OCI-LY1 (cell line): Measurements from ENCODE around the gene HMG20A.

ENCODE experiments used
- H2AFZ ChIP-seq: fragments of 200-600 bp; sonication (generic), shearing (Covaris generic); 2 replicates; pipeline ENCODE4 v1.6.0; 2014; ENCODE audit warnings: antibody characterized with exemption, mild to moderate bottlenecking, low read length
- H3F3A ChIP-seq: fragments of 200-600 bp; sonication (generic), shearing (Covaris generic); 2 replicates; pipeline ENCODE4 v1.6.0; 2014; ENCODE audit warnings: mild to moderate bottlenecking, antibody characterized with exemption, low read length, moderate library complexity; ENCODE audit not compliant: insufficient read depth
- H3K27ac ChIP-seq: fragments of 200-600 bp; sonication (generic); 2 replicates; pipeline ENCODE4 v1.5.1; 2014; ENCODE audit warnings: low read length, mixed run types, mild to moderate bottlenecking, low read depth; ENCODE audit not compliant: poor library complexity, severe bottlenecking
- H3K27me3 ChIP-seq: fragments of 200-600 bp; sonication (generic); 2 replicates; pipeline ENCODE4 v1.6.0; 2014; ENCODE audit warnings: antibody characterized with exemption, mild to moderate bottlenecking, low read length, moderate library complexity; ENCODE audit not compliant: insufficient read depth
- H3K36me3 ChIP-seq: fragments of 200-600 bp; sonication (generic); 2 replicates; pipeline ENCODE4 v1.6.1; 2014; ENCODE audit warnings: mild to moderate bottlenecking, antibody characterized with exemption, low read length, moderate library complexity, mixed read lengths; ENCODE audit not compliant: insufficient read depth
- H3K4me1 ChIP-seq: fragments of 200-600 bp; sonication (generic); 2 replicates; pipeline ENCODE4 v1.5.1; 2014; ENCODE audit warnings: mild to moderate bottlenecking, low read length, moderate library complexity; ENCODE audit not compliant: insufficient read depth, severe bottlenecking
- H3K4me2 ChIP-seq: fragments of 200-600 bp; sonication (generic), shearing (Covaris generic); 2 replicates; pipeline ENCODE4 v1.6.1; 2014; ENCODE audit warnings: low read length
- H3K4me3 ChIP-seq: fragments of 200-600 bp; sonication (generic); 2 replicates; pipeline ENCODE4 v1.5.1; 2014; ENCODE audit warnings: low read length, low read depth, mild to moderate bottlenecking, mixed read lengths; ENCODE audit not compliant: poor library complexity, severe bottlenecking
- H3K79me2 ChIP-seq: fragments of 200-600 bp; shearing (Covaris generic); 2 replicates; pipeline ENCODE4 v1.6.1; 2016; ENCODE audit warnings: mixed run types, low read length, mixed read lengths; ENCODE audit not compliant: insufficient read depth
- H3K9ac ChIP-seq: fragments of 200-600 bp; sonication (generic), shearing (Covaris generic); 2 replicates; pipeline ENCODE4 v1.6.1; 2014; ENCODE audit warnings: mild to moderate bottlenecking, low read length, mixed read lengths
- H3K9me2 ChIP-seq: fragments of 200-600 bp; sonication (generic), shearing (Covaris generic); 2 replicates; pipeline ENCODE4 v1.6.1; 2014; ENCODE audit warnings: low read depth, mild to moderate bottlenecking, low read length, mixed read lengths
- H3K9me3 ChIP-seq: fragments of 200-600 bp; shearing (Covaris generic); 2 replicates; pipeline ENCODE4 v1.6.1; 2014; ENCODE audit warnings: low read length, mixed read lengths
- H4K20me1 ChIP-seq: fragments of 200-600 bp; sonication (generic), shearing (Covaris generic); 2 replicates; pipeline ENCODE4 v1.6.0; 2016; ENCODE audit warnings: mild to moderate bottlenecking, low read length; ENCODE audit not compliant: insufficient read depth
- CTCF ChIP-seq: fragments of 200-600 bp; sonication (generic), shearing (Covaris generic); IDR thresholded peaks from 2 replicates; pipeline ENCODE4 v1.5.1; 2017; ENCODE audit warnings: mild to moderate bottlenecking, antibody characterized with exemption, low read length, moderate library complexity, mixed read lengths
- EZH2 ChIP-seq: fragments of 200-600 bp; sonication (generic), shearing (Covaris generic); IDR thresholded peaks from 2 replicates; pipeline ENCODE4 v1.8.0; 2017; ENCODE audit warnings: borderline replicate concordance, mixed run types, mild to moderate bottlenecking, antibody characterized with exemption, low read length, moderate library complexity, mixed read lengths

The HMG20A gene

GRCh38 chr15:77489647-77490046 lies 69.0 kb downstream of the HMG20A start:
- no peak overlapping the region for H3K9ac ChIP-seq

GRCh38 chr15:77493324-77493907 lies 72.7 kb downstream of the HMG20A start:
- H3K4me3 ChIP-seq = no peak overlapping the region
- H3K9ac ChIP-seq = no peak overlapping the region
- no peaks in the 10 kb centered on the region for H3K9me3 ChIP-seq
- no peaks in the 10 kb centered on the region for H3K79me2 ChIP-seq
- no peaks in the 10 kb centered on the region for H3K9me2 ChIP-seq
- H3K36me3 ChIP-seq = no peaks in the 10 kb centered on the region
- no peaks in the 10 kb centered on the region for H4K20me1 ChIP-seq
- TF ChIP-seq EZH2 = no peak
- TF ChIP-seq CTCF = no peak
- no peaks in the 10 kb centered on the region for H3K27me3 ChIP-seq
- peaks cover 12% of the 10 kb centered on the region for H3K4me1 ChIP-seq
- no peak overlapping the region for H3K4me2 ChIP-seq
- H3F3A ChIP-seq = no peaks in the 10 kb centered on the region
- no peak overlapping the region for H3K27ac ChIP-seq
- H2AFZ ChIP-seq = no peak overlapping the region

More at GRCh38 chr15:77489647-77490046, 69.0 kb downstream of the HMG20A start:
- H3F3A ChIP-seq = no peaks in the 10 kb centered on the region
- no peak overlapping the region for H2AFZ ChIP-seq
- no peak for TF ChIP-seq CTCF
- no peak for TF ChIP-seq EZH2
- no peaks in the 10 kb centered on the region for H3K27me3 ChIP-seq
- no peaks in the 10 kb centered on the region for H3K9me3 ChIP-seq
- H4K20me1 ChIP-seq = no peaks in the 10 kb centered on the region
- no peaks in the 10 kb centered on the region for H3K9me2 ChIP-seq
- no peak overlapping the region for H3K27ac ChIP-seq
- no peaks in the 10 kb centered on the region for H3K79me2 ChIP-seq
- H3K36me3 ChIP-seq = peaks cover 7% of the 10 kb centered on the region; the same call in 1 of the 2 replicates
- no peak overlapping the region for H3K4me2 ChIP-seq
- peaks cover 19% of the 10 kb centered on the region for H3K4me1 ChIP-seq
- H3K4me3 ChIP-seq = no peak overlapping the region

GRCh38 chr15:77494073-77494867 lies 73.6 kb downstream of the HMG20A start:
- Histone ChIP-seq H3K9ac (no peak overlapping the region), H3K4me1 (peaks cover 12% of the 10 kb centered on the region), H4K20me1 (no peaks in the 10 kb centered on the region), H3K36me3 (no peaks in the 10 kb centered on the region), H3K9me2 (no peaks in the 10 kb centered on the region), H3K79me2 (no peaks in the 10 kb centered on the region), H3K27ac (no peak overlapping the region), H3K4me2 (no peak overlapping the region), H3F3A (no peaks in the 10 kb centered on the region), H2AFZ (no peak overlapping the region), H3K4me3 (no peak overlapping the region), H3K27me3 (no peaks in the 10 kb centered on the region), H3K9me3 (no peaks in the 10 kb centered on the region)
- no peak for TF ChIP-seq EZH2
- TF ChIP-seq CTCF = no peak
